GM12892 (cell line): ENCODE results near the gene ZDHHC11B.

ENCODE experiments used
- POLR2A ChIP-seq: IDR thresholded peaks from 2 replicates; pipeline ENCODE4 v1.6.1; 2011; ENCODE audit warnings: low read depth, low read length, control low read depth
- POLR2AphosphoS5 ChIP-seq: IDR thresholded peaks from 2 replicates; pipeline ENCODE4 v1.6.1; 2011; ENCODE audit warnings: low read depth, low read length, control low read depth

DNA sequence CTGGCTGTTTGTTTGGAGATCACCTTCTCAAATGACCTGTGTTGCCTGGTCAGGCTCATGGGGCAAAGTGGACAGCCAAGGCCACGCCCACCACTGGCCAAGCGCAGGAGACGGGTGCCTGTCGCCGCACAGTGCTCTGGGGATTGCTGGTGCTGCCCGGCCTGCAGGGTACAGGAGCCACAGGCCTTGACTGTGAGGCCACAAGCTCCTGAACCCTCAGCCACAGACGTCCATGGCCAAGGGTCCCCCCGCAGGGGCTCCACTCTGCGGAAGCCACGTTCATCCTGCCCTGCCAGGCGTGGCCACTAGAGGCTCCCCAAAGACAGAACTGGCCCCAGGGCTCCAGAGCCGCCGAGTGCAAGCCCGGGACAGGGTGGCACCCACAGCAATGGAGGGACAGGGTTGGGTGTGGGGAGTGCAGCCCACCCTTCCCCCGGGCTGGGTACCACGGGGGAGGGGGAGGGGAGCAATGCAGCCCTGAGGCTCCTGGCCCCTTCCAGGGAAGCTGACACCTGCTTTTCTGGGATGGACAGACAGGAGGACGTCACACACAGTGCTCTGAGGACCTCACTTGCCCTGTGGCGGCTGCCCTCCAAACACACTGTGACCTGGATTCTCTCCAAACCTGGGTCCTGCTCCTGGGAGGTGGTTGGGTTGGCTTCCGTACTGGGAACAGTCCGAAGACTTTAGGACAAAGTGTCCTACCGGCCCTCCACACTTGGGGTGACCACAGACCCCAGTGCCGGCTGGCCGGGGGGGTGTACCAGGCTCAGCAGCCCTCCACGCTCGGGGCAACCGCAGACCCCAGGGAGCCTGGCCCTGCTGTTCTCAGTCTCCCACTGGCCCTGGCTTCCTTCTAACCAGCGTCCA lies 112.8 kb downstream of the ZDHHC11B start:
- TF ChIP-seq POLR2AphosphoS5: no peak
- no peak for TF ChIP-seq POLR2A
